NCI-H774 (cell line): ENCODE measurements around the gene WDR91.
"Not testable (repeated sequence)": the region's sequence is repeated elsewhere in the genome, so short reads cannot be mapped to it uniquely, and the experiment has no call there.

Experiments used
- DNase-seq: peaks from one replicate; lab custom pipeline; 2025; lab: John Stamatoyannopoulos, UW

The WDR91 gene

DNA sequence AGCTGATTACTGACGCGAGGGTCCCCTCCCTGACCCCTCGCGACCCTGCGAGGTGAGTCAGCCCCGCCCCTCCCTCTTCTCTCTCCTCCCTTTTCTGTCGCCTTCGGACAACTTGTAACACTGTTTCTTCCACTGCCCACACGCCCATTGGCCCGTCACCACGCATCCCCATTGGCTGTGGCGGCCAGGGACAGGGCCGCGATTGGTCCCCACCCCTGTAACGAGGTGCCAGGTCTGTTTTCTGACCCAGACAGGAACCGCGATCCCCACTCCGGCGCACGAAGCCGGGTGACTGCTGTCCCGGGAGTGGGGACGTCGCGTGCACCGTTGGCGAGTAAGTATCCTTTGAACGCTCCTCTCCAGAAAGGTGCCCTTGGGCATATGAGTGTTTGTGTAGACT is 22.2 kb upstream of the WDR91 start, which contains the start of gene STRA8:
Gene STRA8 (plus strand): TSS at position 269 of the 400 bp plus-strand sequence. CDS start 6,687 bp downstream, outside the sequence.
- DNase-seq: no peak

- no peak for DNase-seq
Measured at GRCh38 chr7:135232720-135233119, 21.4 kb upstream of the WDR91 start.

GRCh38 chr7:135232087-135232486 is 20.8 kb upstream of the WDR91 start:
- DNase-seq: no peak

GRCh38 chr7:135231686-135232085 is 20.4 kb upstream of the WDR91 start:
- DNase-seq: no peak

DNA sequence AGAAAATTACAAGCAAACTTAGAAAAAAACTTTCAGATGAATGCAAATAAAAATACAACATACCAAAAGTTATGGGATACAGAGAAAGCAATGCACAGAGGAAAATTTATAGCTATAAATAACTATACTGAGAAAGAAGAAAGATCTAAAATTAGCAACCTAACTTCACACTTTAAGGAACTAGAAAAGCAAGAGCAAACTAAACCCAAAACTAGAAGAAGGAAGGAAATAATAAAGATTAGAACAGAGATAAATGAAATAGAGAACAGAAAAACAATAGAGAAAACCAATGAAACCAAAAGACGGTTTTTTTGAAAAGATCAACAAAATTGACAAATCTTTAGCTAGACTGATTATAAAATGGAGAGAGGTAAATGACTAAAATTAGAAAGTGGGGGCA is 12.7 kb upstream of the WDR91 start:
- DNase-seq: no peak

GRCh38 chr7:135217645-135218509 is 6.6 kb upstream of the WDR91 start:
- no peak for DNase-seq

DNA sequence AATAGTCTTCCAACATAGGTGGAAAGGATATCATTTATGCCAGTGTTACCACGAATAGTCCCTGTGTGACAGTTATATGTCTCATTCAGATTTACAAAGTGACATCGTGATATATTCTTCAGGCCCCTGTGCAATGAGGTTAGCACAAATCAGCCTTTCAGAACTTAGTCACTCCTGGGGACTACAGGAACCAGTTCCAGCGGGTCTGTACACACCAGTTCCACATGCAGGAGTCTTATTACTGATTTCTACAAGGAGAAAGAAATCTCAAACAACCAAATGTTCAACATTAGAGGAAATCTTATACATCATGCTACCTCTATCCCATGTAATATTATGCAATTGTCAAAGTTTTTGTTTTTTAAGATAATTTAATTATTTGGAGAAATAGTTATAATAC is 4.4 kb upstream of the WDR91 start:
- DNase-seq: no peak

GRCh38 chr7:135215180-135215579 is 3.9 kb upstream of the WDR91 start:
- no peak for DNase-seq

- DNase-seq: no peak
Measured at GRCh38 chr7:135213831-135214230, 2.5 kb upstream of the WDR91 start.

DNA sequence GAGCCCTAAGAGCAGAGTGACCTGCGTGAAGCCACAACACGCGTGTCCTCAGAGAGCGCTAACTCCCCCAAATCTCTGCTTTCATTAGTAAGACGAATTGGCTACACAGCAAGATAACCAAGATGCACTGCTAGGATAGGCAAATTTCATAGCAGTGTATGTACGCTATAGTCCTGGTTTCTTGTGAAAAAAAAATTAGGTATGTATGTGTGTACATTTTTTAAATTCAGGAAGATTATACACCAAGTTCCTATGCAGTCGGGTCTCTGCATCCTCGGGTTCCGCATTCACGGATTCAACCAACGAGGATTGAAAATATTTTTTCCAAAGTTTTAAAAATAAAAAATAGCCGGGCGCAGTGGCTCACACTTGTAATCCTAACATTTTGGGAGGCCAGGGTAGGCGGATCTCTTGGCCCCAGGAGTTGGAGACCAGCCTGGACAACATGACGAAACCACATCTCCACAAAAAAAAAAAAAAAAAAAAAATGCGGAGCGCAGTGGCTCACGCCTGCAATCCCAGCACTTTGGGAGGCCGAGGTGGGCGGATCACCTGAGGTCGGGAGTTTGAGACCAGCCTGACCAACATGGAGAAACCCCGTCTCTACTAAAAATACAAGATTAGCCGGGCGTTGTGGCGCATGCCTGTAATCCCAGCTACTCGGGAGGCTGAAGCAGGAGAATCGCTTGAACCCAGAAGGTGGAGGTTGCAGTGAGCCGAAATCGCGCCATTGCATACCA is 790 bp upstream of the WDR91 start:
- DNase-seq: not testable (repeated sequence)

GRCh38 chr7:135210888-135211178 is 493 bp downstream of the WDR91 start:
- no peak for DNase-seq

DNA sequence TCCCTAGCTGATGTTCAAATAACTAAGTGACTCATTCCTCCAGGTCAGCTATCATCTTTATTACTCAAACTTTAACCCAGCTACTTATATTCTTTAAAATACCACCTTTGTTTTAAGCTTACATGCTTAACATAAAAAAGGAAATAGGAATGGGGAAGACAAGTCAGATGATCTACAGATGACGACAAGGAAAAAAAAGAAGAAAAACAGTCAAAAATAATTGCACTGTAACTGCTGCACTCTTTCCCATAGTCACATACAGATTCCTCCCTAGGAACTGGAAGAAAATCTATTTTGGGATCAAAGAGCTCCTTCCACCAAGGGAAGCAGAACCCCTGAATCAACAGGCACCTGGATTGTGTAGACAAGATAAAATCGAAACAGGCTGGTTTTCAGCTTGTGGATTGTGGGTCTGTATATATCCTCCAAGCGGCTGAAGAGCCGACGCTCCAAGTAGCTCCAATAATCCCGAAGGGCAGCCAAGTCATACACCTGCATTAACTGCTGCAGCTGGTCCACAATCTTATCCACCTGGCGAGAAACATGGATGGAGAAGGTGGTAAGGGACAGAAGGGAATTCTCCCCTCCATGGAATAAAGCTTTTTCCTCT is 2.0 kb downstream of the WDR91 start:
- DNase-seq: no peak

- DNase-seq: no peak
Measured at GRCh38 chr7:135208102-135208793, 3.1 kb downstream of the WDR91 start.

- DNase-seq: no peak
Measured at GRCh38 chr7:135207406-135208101, 3.8 kb downstream of the WDR91 start.

DNA sequence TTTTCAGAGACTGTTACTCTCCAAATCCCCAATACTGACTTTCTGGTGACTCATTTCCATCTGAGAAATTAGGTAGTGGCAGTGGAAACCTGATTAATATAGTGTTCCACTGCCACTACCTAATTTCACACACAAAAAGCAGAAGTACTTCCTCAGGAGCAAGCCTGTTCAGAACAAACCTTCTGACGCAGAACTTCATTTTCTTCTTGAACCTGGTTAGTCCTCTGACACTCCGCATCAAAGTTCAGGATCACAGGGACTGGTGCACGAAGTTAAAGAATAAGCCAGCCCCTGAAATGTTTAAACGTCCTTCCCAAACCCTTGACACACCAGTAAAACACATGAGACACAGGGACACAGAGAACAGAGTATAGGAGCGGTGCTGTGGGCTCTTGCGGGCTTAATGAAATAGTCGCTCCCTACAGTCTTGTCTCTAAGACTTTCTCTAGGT is 4.4 kb downstream of the WDR91 start:
- DNase-seq: no peak

GRCh38 chr7:135205850-135206249 is 5.5 kb downstream of the WDR91 start:
- no peak for DNase-seq

DNA sequence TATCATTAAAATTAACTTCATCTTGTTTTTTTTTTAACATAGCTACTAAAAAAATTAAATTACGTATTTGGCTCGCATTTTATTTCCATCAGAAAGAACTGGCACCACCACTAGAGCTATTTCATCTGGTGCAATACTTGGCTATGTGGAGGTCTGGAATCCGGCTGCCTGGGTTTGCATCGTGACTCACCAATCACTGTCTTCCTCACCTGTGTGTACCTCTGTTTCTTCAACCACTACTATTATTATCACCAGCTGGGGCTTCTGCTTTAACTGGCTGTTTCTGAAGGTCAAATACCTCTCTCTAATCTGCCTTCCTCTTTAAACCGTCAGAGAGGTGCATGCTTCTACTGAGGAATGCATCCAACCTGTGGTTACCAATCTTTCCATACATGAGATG is 6.5 kb downstream of the WDR91 start:
- no peak for DNase-seq

- no peak for DNase-seq
Measured at GRCh38 chr7:135204341-135204749, 7.0 kb downstream of the WDR91 start.

DNA sequence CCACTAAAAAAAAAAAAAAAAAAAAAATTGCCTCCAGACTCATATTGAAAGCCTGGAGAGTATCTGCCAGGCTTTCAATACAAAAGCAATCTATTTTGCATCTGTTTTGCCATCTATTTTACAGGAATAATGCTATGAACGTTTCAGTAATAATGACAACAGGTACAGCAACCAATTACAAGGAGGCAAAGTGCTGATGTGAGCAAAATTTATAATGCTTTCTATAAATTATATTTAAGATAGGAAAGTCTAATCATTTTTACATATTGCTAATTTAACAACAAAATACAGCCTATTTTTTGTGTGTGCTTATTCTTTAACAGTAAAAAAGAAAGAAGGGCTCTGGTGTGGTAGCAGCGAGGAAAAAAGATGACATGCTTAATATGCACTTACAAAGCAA is 10.0 kb downstream of the WDR91 start:
- no peak for DNase-seq

GRCh38 chr7:135200821-135201331 is 10.4 kb downstream of the WDR91 start:
- no peak for DNase-seq

GRCh38 chr7:135199439-135199838 is 11.9 kb downstream of the WDR91 start:
- DNase-seq: no peak
